OCI-LY3 (cell line): ENCODE data around the gene TRIM31.

Experiments used
- EZH2phosphoT487 ChIP-seq: fragments of 200-600 bp; shearing (Covaris generic); IDR thresholded peaks from 2 replicates; pipeline ENCODE4 v1.6.1; 2018; ENCODE audit warnings: antibody characterized with exemption, mixed run types, low read depth
- TF ChIP-seq, protein P1 (sequence below): fragments of 200-600, 300-600 bp; sonication (generic); IDR thresholded peaks from 2 replicates; pipeline ENCODE4 v1.5.1; 2014; ENCODE audit warnings: antibody characterized with exemption, low read length, low read depth

GRCh38 chr6:30142665-30143064 is 29.8 kb upstream of the TRIM31 start:
- TF ChIP-seq, protein P1, sequence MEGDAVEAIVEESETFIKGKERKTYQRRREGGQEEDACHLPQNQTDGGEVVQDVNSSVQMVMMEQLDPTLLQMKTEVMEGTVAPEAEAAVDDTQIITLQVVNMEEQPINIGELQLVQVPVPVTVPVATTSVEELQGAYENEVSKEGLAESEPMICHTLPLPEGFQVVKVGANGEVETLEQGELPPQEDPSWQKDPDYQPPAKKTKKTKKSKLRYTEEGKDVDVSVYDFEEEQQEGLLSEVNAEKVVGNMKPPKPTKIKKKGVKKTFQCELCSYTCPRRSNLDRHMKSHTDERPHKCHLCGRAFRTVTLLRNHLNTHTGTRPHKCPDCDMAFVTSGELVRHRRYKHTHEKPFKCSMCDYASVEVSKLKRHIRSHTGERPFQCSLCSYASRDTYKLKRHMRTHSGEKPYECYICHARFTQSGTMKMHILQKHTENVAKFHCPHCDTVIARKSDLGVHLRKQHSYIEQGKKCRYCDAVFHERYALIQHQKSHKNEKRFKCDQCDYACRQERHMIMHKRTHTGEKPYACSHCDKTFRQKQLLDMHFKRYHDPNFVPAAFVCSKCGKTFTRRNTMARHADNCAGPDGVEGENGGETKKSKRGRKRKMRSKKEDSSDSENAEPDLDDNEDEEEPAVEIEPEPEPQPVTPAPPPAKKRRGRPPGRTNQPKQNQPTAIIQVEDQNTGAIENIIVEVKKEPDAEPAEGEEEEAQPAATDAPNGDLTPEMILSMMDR: no peak
- TF ChIP-seq EZH2phosphoT487: no peak
